Glutamatergic neuron (in vitro differentiated cells): Measurements from ENCODE around the gene UBE3D. TPM values are rescaled to one million over a fixed set of nuclear protein-coding genes. Genes with fewer than 3 reads are reported as not detected.

ENCODE experiments used
- DNase-seq: peaks from one replicate; pipeline ENCODE4 v3.0.0; 2022
- H3K27ac Mint-ChIP-seq: one replicate; pipeline ENCODE4 v1.8.0; 2020; ENCODE audit warnings: mild to moderate bottlenecking, mixed read lengths, inconsistent platforms; ENCODE audit not compliant: unreplicated experiment
- H3K27me3 Mint-ChIP-seq: one replicate; pipeline ENCODE4 v1.8.0; 2020; ENCODE audit warnings: mild to moderate bottlenecking, moderate library complexity, mixed read lengths, inconsistent platforms; ENCODE audit not compliant: unreplicated experiment
- H3K36me3 Mint-ChIP-seq: one replicate; pipeline ENCODE4 v1.8.0; 2020; ENCODE audit warnings: mild to moderate bottlenecking, mixed read lengths, inconsistent platforms; ENCODE audit not compliant: unreplicated experiment
- H3K4me1 Mint-ChIP-seq: one replicate; pipeline ENCODE4 v1.8.0; 2020; ENCODE audit warnings: mild to moderate bottlenecking, low read depth, mixed read lengths, inconsistent platforms; ENCODE audit not compliant: unreplicated experiment
- H3K4me3 Mint-ChIP-seq: one replicate; pipeline ENCODE4 v1.8.0; 2020; ENCODE audit warnings: mild to moderate bottlenecking, mixed read lengths, inconsistent platforms; ENCODE audit not compliant: unreplicated experiment
- H3K9me3 Mint-ChIP-seq: one replicate; pipeline ENCODE4 v1.8.0; 2020; ENCODE audit warnings: mild to moderate bottlenecking, moderate library complexity, mixed read lengths, inconsistent platforms; ENCODE audit not compliant: unreplicated experiment
- total RNA-seq: library from RNA; stranded (reverse); fragmentation: NEBNext Ultra II Directional; extraction: Animal tissue kit (Norgen Biotek cat#: 25700); gene quantifications from one replicate; pipeline ENCODE4 v1.2.1, GENCODE V29; 2021; ENCODE audit not compliant: unreplicated experiment
- TF ChIP-seq, protein P1 (sequence below): fragments of 200-600 bp; sonication (generic); IDR thresholded peaks from one replicate; pipeline ENCODE4 v1.5.0; 2021; ENCODE audit not compliant: partially characterized antibody, unreplicated experiment

The UBE3D gene
- total RNA-seq, 1 donor from 2014 or later: 12.3 TPM

DNA sequence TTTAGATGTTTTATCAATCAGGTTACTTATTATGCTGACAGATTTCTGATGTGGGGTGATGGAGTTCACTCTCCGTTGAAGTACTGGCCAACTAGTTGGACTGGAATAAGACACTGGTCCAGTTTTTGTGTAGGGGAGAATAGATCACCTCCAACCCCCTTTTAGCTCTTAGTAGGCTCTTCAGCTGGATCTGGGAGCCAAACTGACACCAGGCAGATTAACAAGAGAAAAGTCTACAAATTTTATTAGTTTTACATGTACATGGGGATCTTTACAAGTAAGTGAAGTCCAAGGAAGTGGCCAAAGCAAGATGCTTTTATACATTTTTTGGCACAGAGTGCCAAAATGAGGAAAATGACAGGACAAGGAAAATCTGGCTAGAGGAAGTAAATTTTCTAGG is 107.1 kb downstream of the UBE3D start:
- TF ChIP-seq, protein P1, sequence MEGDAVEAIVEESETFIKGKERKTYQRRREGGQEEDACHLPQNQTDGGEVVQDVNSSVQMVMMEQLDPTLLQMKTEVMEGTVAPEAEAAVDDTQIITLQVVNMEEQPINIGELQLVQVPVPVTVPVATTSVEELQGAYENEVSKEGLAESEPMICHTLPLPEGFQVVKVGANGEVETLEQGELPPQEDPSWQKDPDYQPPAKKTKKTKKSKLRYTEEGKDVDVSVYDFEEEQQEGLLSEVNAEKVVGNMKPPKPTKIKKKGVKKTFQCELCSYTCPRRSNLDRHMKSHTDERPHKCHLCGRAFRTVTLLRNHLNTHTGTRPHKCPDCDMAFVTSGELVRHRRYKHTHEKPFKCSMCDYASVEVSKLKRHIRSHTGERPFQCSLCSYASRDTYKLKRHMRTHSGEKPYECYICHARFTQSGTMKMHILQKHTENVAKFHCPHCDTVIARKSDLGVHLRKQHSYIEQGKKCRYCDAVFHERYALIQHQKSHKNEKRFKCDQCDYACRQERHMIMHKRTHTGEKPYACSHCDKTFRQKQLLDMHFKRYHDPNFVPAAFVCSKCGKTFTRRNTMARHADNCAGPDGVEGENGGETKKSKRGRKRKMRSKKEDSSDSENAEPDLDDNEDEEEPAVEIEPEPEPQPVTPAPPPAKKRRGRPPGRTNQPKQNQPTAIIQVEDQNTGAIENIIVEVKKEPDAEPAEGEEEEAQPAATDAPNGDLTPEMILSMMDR: no peak
- Mint-ChIP-seq H3K27me3 (no peaks in the 10 kb centered on the region), H3K36me3 (no peaks in the 10 kb centered on the region), H3K4me1 (peaks cover 3% of the 10 kb centered on the region), H3K9me3 (no peaks in the 10 kb centered on the region), H3K4me3 (no peak overlapping the region), H3K27ac (no peak overlapping the region)
- DNase-seq: no peak

DNA sequence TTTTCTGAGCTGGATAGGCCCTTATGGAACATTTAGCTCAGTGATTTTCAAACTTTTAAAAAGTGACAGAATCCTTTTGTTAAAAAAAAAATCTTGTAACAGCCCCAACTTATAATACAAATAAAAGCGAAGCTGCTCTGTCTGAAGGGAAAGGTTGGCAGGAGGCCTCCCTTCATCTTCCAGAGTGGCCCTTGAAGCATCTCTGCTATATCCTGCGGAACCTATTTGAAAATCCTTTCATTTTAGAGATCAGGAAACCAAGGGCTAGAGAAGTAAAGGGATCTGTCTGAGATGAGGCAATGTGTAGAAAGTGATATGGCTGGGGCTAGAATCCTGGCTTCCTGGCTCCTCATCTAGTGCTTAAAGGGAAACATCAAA is 107.8 kb downstream of the UBE3D start:
- Mint-ChIP-seq H3K4me3 (no peak overlapping the region), H3K27me3 (no peaks in the 10 kb centered on the region), H3K27ac (no peak overlapping the region), H3K9me3 (no peaks in the 10 kb centered on the region), H3K4me1 (peaks cover 5% of the 10 kb centered on the region), H3K36me3 (no peaks in the 10 kb centered on the region)
- DNase-seq: no peak
- TF ChIP-seq, protein P1: no peak

DNA sequence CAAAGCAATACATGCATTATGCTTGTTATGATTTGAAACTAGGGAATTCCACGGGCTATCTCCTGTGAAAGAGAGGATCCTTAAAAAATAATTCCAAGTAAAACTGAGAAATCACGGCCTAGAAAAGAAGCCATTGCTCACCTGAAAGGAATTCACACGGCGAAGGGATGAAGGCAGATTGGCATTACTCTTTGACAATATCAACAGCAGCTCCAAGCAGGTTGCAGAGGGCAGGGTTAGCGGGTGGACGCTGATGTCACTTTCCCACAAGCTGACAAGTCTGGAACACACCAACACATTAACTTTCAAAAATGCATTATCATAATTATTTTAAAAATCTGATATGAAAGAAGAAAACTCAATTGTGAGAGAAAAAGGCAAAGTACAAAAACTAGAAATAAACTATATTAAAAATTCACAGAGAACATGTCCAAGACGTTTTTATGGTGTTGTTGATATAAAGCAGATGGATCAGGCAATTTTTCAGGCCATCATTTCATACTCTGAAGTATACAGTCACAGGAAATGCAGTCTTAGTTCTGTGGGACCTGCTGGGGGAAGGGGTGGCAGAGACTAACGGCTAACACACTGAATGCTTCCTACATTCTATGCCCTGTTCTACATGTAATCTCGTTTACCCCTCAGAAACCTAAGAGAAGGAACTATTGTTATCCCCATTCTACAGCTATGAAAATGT is 108.3 kb downstream of the UBE3D start:
- Mint-ChIP-seq H3K4me1 (peaks cover 5% of the 10 kb centered on the region), H3K4me3 (no peak overlapping the region), H3K27me3 (no peaks in the 10 kb centered on the region)

DNA sequence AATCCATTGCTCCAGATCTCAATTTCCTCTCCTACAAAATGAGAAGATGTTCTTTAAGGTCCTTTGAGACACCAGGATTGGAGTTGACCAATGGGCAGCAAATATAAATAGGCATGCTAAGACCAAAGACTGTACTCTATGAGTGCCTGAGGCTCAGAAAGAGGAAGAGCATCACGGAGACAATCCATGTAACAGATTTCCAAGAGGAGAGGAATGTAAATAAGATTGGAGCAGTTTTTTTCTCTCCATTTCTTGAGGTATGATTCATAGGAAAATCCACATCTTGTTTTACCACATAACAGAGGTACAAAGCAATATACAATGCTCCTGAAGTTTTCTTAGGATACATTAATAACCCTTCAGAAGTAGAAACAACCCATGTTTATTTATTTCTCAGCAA is 109.8 kb downstream of the UBE3D start:
- H3K4me3 Mint-ChIP-seq: no peak overlapping the region
- no peak for DNase-seq
- TF ChIP-seq, protein P1: no peak
- H3K36me3 Mint-ChIP-seq: no peaks in the 10 kb centered on the region
- H3K27me3 Mint-ChIP-seq: no peaks in the 10 kb centered on the region
- no peak overlapping the region for H3K27ac Mint-ChIP-seq
- no peaks in the 10 kb centered on the region for H3K9me3 Mint-ChIP-seq
- H3K4me1 Mint-ChIP-seq: peaks cover 5% of the 10 kb centered on the region

More for the DNA sequence above, 108.3 kb downstream of the UBE3D start:
- TF ChIP-seq, protein P1: no peak
- H3K9me3 Mint-ChIP-seq: no peaks in the 10 kb centered on the region
- DNase-seq: no peak
- no peak overlapping the region for H3K27ac Mint-ChIP-seq
- H3K36me3 Mint-ChIP-seq: no peaks in the 10 kb centered on the region

DNA sequence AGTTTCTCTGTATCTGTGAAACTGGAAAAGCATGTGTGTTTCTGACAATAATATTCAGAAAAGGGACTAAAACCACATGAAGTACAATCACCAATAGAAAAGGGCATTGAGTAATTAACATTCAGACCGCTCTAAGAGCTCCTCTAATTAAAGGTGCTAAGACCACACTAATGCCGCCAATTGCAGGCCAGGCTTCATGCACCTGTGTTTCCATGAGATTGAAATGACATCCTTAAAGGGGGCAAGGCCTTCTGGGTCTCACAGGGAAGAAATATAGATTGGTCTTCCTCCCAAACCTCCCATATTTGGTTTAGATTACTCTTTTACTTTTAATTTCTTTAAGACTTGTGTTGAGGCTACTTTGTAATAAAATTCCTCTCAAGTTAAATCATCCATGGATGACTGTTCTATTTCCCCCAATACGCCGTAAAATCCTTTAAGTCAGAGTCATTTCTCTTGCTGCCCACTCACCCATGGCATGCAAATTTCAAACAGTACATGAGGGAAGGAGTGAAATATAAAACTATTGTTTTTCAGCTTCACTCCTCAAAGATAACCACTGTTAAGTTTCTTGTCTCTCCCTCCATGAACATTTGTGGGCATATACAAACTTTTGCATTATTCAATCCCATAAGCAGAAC is 110.6 kb downstream of the UBE3D start:
- Mint-ChIP-seq H3K27ac (no peak overlapping the region), H3K27me3 (no peaks in the 10 kb centered on the region), H3K4me3 (no peak overlapping the region), H3K9me3 (no peaks in the 10 kb centered on the region), H3K36me3 (no peaks in the 10 kb centered on the region), H3K4me1 (peaks cover 5% of the 10 kb centered on the region)
- TF ChIP-seq, protein P1: no peak
- DNase-seq: no peak
